GM23338 (cell line): ENCODE measurements around the gene DHRS2. TPM values are rescaled to one million over a fixed set of nuclear protein-coding genes. Genes with fewer than 3 reads are reported as not detected.

Source experiments
- EZH2 ChIP-seq: fragments of 200-600 bp; sonication (generic); IDR thresholded peaks from one replicate; pipeline ENCODE4 v1.8.0; 2017; ENCODE audit warnings: antibody characterized with exemption, mild to moderate bottlenecking, low read depth; ENCODE audit not compliant: unreplicated experiment
- EZH2phosphoT487 ChIP-seq: fragments of 200-600 bp; sonication (generic); IDR thresholded peaks from one replicate; pipeline ENCODE4 v1.8.1; 2018; ENCODE audit warnings: antibody characterized with exemption; ENCODE audit not compliant: unreplicated experiment
- JUNB ChIP-seq: IDR thresholded peaks from one replicate; pipeline ENCODE4 v1.6.1; 2016; ENCODE audit warnings: antibody characterized with exemption; ENCODE audit not compliant: unreplicated experiment
- NANOG ChIP-seq: IDR thresholded peaks from 2 replicates; pipeline ENCODE4 v1.6.1; 2016; ENCODE audit warnings: antibody characterized with exemption, borderline replicate concordance
- POLR2AphosphoS5 ChIP-seq: IDR thresholded peaks from 2 replicates; pipeline ENCODE4 v1.6.1; 2016; ENCODE audit warnings: antibody characterized with exemption, low read depth
- ZNF114 ChIP-seq: fragments of 250-450 bp; sonication (Bioruptor Pico); IDR thresholded peaks from 2 replicates; pipeline ENCODE4 v1.5.0; 2020; ENCODE audit warnings: mild to moderate bottlenecking, moderate library complexity
- polyA plus RNA-seq: library from polyadenylated mRNA; unstranded; fragments of >200 nt; fragmentation: Nextera tagmentation; extraction: Ambion mirVana; gene quantifications from 2 replicates; pipeline ENCODE4 v1.2.1, GENCODE V29; 2016
- total RNA-seq: library from RNA; depleted of rRNA; stranded (reverse); fragments of >200 nt; shearing (Covaris generic); gene quantifications from 2 replicates; pipeline ENCODE4 v1.2.3, GENCODE V29; 2014
- TF ChIP-seq, protein P1 (sequence below): fragments of 250-450 bp; sonication (Bioruptor Pico); IDR thresholded peaks from 2 replicates; pipeline ENCODE4 v1.5.0; 2020; ENCODE audit warnings: mild to moderate bottlenecking, moderate library complexity
- TF ChIP-seq, protein P2 (sequence below): IDR thresholded peaks from one replicate; pipeline ENCODE4 v1.6.1; 2018; ENCODE audit warnings: antibody characterized with exemption; ENCODE audit not compliant: unreplicated experiment
- TF ChIP-seq, protein P3 (sequence below): IDR thresholded peaks from 2 replicates; pipeline ENCODE4 v1.6.1; 2016; ENCODE audit warnings: antibody characterized with exemption

The DHRS2 gene
- total and polyA plus RNA-seq, 2 experiments from 2014 or later = 0.42 to 0.48 TPM

DNA sequence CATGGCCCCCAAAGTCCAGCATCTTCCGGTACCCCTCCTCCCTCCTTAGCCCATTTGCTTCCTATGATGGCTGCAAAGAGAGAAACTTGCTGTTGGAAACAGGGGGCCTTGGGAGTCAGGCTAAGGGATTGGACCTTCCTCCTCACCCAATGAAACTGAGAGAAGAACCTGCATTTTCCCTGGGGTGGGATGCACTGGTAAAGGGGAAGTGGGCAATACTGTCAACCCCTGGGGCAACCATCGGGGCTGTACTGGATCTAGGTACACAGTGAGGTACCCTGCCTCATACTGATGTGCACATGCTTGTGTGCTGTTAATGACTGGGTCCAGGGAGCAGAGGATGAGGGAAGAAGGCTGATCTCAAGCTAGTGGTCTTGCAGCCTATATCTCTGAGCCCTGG lies 46.6 kb upstream of the DHRS2 start (continued):
- TF ChIP-seq, protein P1, sequence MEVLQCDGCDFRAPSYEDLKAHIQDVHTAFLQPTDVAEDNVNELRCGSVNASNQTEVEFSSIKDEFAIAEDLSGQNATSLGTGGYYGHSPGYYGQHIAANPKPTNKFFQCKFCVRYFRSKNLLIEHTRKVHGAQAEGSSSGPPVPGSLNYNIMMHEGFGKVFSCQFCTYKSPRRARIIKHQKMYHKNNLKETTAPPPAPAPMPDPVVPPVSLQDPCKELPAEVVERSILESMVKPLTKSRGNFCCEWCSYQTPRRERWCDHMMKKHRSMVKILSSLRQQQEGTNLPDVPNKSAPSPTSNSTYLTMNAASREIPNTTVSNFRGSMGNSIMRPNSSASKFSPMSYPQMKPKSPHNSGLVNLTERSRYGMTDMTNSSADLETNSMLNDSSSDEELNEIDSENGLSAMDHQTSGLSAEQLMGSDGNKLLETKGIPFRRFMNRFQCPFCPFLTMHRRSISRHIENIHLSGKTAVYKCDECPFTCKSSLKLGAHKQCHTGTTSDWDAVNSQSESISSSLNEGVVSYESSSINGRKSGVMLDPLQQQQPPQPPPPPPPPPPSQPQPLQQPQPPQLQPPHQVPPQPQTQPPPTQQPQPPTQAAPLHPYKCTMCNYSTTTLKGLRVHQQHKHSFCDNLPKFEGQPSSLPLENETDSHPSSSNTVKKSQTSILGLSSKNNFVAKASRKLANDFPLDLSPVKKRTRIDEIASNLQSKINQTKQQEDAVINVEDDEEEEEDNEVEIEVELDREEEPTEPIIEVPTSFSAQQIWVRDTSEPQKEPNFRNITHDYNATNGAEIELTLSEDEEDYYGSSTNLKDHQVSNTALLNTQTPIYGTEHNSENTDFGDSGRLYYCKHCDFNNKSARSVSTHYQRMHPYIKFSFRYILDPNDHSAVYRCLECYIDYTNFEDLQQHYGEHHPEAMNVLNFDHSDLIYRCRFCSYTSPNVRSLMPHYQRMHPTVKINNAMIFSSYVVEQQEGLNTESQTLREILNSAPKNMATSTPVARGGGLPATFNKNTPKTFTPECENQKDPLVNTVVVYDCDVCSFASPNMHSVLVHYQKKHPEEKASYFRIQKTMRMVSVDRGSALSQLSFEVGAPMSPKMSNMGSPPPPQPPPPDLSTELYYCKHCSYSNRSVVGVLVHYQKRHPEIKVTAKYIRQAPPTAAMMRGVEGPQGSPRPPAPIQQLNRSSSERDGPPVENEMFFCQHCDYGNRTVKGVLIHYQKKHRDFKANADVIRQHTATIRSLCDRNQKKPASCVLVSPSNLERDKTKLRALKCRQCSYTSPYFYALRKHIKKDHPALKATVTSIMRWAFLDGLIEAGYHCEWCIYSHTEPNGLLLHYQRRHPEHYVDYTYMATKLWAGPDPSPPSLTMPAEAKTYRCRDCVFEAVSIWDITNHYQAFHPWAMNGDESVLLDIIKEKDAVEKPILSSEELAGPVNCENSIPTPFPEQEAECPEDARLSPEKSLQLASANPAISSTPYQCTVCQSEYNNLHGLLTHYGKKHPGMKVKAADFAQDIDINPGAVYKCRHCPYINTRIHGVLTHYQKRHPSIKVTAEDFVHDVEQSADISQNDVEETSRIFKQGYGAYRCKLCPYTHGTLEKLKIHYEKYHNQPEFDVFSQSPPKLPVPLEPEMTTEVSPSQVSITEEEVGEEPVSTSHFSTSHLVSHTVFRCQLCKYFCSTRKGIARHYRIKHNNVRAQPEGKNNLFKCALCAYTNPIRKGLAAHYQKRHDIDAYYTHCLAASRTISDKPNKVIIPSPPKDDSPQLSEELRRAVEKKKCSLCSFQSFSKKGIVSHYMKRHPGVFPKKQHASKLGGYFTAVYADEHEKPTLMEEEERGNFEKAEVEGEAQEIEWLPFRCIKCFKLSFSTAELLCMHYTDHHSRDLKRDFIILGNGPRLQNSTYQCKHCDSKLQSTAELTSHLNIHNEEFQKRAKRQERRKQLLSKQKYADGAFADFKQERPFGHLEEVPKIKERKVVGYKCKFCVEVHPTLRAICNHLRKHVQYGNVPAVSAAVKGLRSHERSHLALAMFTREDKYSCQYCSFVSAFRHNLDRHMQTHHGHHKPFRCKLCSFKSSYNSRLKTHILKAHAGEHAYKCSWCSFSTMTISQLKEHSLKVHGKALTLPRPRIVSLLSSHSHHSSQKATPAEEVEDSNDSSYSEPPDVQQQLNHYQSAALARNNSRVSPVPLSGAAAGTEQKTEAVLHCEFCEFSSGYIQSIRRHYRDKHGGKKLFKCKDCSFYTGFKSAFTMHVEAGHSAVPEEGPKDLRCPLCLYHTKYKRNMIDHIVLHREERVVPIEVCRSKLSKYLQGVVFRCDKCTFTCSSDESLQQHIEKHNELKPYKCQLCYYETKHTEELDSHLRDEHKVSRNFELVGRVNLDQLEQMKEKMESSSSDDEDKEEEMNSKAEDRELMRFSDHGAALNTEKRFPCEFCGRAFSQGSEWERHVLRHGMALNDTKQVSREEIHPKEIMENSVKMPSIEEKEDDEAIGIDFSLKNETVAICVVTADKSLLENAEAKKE (CRISPR knock-in tag) = no peak
- TF ChIP-seq POLR2AphosphoS5 (no peak), EZH2 (no peak), NANOG (no peak), ZNF114 (CRISPR knock-in tag) (no peak), JUNB (no peak), EZH2phosphoT487 (no peak)
- TF ChIP-seq, protein P2, sequence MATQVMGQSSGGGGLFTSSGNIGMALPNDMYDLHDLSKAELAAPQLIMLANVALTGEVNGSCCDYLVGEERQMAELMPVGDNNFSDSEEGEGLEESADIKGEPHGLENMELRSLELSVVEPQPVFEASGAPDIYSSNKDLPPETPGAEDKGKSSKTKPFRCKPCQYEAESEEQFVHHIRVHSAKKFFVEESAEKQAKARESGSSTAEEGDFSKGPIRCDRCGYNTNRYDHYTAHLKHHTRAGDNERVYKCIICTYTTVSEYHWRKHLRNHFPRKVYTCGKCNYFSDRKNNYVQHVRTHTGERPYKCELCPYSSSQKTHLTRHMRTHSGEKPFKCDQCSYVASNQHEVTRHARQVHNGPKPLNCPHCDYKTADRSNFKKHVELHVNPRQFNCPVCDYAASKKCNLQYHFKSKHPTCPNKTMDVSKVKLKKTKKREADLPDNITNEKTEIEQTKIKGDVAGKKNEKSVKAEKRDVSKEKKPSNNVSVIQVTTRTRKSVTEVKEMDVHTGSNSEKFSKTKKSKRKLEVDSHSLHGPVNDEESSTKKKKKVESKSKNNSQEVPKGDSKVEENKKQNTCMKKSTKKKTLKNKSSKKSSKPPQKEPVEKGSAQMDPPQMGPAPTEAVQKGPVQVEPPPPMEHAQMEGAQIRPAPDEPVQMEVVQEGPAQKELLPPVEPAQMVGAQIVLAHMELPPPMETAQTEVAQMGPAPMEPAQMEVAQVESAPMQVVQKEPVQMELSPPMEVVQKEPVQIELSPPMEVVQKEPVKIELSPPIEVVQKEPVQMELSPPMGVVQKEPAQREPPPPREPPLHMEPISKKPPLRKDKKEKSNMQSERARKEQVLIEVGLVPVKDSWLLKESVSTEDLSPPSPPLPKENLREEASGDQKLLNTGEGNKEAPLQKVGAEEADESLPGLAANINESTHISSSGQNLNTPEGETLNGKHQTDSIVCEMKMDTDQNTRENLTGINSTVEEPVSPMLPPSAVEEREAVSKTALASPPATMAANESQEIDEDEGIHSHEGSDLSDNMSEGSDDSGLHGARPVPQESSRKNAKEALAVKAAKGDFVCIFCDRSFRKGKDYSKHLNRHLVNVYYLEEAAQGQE = no peak
- TF ChIP-seq, protein P3, sequence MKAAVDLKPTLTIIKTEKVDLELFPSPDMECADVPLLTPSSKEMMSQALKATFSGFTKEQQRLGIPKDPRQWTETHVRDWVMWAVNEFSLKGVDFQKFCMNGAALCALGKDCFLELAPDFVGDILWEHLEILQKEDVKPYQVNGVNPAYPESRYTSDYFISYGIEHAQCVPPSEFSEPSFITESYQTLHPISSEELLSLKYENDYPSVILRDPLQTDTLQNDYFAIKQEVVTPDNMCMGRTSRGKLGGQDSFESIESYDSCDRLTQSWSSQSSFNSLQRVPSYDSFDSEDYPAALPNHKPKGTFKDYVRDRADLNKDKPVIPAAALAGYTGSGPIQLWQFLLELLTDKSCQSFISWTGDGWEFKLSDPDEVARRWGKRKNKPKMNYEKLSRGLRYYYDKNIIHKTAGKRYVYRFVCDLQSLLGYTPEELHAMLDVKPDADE = no peak
